Measurements from ENCODE around the gene HPCAL1. TPM values are rescaled to one million over a fixed set of nuclear protein-coding genes. Genes with fewer than 3 reads are reported as not detected.

HPCAL1 gene
- total and polyA plus RNA-seq, 10 of the 15 experiments (the other 5 are each of a cell fraction or from before 2014, with no cell fraction given), result 0.40 to 12.8 (median 7.9) TPM

GRCh38 chr2:10326707-10327594 lies 24.2 kb downstream of the HPCAL1 start:
- Histone ChIP-seq H2AFZ (ENCODE audit: control insufficient read depth, low read depth, low read length) (no peak overlapping the region), H4K20me1 (ENCODE audit: control insufficient read depth, insufficient read depth) (no peaks in the 10 kb centered on the region), H3K9ac (ENCODE audit: control insufficient read depth, insufficient read depth, low read length) (no peak overlapping the region), H3K9me3 (replicated peaks; ENCODE audit: control insufficient read depth, insufficient read depth, low read length) (no peaks in the 10 kb centered on the region; the same call in 2 of the 3 replicates), H3K27ac (ENCODE audit: control insufficient read depth, insufficient read depth) (no peak overlapping the region), H3K79me2 (ENCODE audit: control insufficient read depth, insufficient read depth, low read length) (peaks cover 2% of the 10 kb centered on the region; the same call in 1 of the 2 replicates), H3K4me1 (ENCODE audit: control insufficient read depth, insufficient read depth, low read length) (peaks cover 23% of the 10 kb centered on the region), H3K36me3 (ENCODE audit: control insufficient read depth in 2 of 2, insufficient read depth in 2 of 2, low read length in 1 of 2) (no peaks in the 10 kb centered on the region), H3K4me3 (no peak overlapping the region), H3K4me2 (ENCODE audit: control insufficient read depth, insufficient read depth) (no peak overlapping the region), H3K27me3 (replicated peaks in 1 of 2; ENCODE audit: control insufficient read depth in 2 of 2, insufficient read depth in 2 of 2, low read length in 1 of 2) (no peaks in the 10 kb centered on the region)
- WGBS (ENCODE audit: insufficient coverage, insufficient replicate concordance, low lambda C conversion rate, missing lambda C conversion rate), result 64% methylated on average over 15 of the region's 15 CpGs
- ChIA-PET CTCF (interaction anchor here (1.0 to 3.8 kb wide), 5 partner anchors 13 to 82 kb away, joined by 3 to 17 read pairs (median 4); partner anchors contain the start of gene HPCAL1), RAD21 (ENCODE audit: unreplicated experiment) (interaction anchor here (1.2 to 5.7 kb wide), 2 partner anchors 22 to 82 kb away, joined by 3 to 76 read pairs; no protein-coding TSS in a partner anchor), SMC1A (ENCODE audit: uncharacterized antibody, unreplicated experiment) (interaction anchor here (1.1 to 7.3 kb wide), 2 partner anchors 23 to 81 kb away, joined by 6 to 69 read pairs; partner anchors contain the start of gene HPCAL1), POLR2A (interaction anchor here (0.8 to 1.8 kb wide), 4 partner anchors 19 to 29 kb away, joined by 3 to 7 read pairs (median 4); partner anchors contain the start of gene HPCAL1)
- FAIRE-seq (no peak), ATAC-seq (no peak), DNase-seq (ENCODE audit: low read depth, low spot score) (no peak)
- intact Hi-C loops (cut with micrococcal nuclease; ENCODE audit: unreplicated experiment) (no loop called here), in situ Hi-C loops (cut with MboI) (no loop called here)
- no peak for TF ChIP-seq SUPT20H (IDR thresholded peaks at IDR 0.05; ENCODE audit: borderline replicate concordance, control insufficient read depth, low read depth, low read length)
- no peak for TF ChIP-seq PAX8 (IDR thresholded peaks at IDR 0.05)
- TF ChIP-seq POU2F2 (IDR thresholded peaks at IDR 0.05; ENCODE audit: borderline replicate concordance, low read depth, low read length), result no peak
- no TSS peak for BruUV-seq (replicated peaks)
